Neural progenitor cell (in vitro differentiated cells): ENCODE results near the gene TYMS.

ENCODE experiments used
- EZH2 ChIP-seq: fragments of 200-600 bp; sonication (generic); IDR thresholded peaks from 2 replicates; pipeline ENCODE4 v1.6.1; 2017; ENCODE audit warnings: antibody characterized with exemption, mild to moderate bottlenecking, moderate library complexity
- TF ChIP-seq, protein P1 (sequence below): fragments of 200-600 bp; sonication (generic); IDR thresholded peaks from 2 replicates; pipeline ENCODE4 v1.5.1; 2017; ENCODE audit warnings: antibody characterized with exemption, mild to moderate bottlenecking

DNA sequence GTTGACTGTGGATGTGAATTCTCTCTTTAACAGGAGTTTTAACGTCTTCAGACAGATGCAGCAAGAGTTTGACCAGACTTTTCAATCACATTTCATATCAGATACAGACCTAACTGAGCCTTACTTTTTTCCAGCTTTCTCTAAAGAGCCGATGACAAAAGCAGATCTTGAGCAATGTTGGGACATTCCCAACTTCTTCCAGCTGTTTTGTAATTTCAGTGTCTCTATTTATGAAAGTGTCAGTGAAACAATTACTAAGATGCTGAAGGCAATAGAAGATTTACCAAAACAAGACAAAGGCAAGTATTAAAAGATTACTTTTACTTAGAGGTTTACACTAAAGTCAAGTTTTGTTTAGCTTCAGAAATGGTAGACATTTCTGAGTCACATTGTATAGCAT, 30.2 kb upstream of the TYMS start:
- TF ChIP-seq, protein P1, sequence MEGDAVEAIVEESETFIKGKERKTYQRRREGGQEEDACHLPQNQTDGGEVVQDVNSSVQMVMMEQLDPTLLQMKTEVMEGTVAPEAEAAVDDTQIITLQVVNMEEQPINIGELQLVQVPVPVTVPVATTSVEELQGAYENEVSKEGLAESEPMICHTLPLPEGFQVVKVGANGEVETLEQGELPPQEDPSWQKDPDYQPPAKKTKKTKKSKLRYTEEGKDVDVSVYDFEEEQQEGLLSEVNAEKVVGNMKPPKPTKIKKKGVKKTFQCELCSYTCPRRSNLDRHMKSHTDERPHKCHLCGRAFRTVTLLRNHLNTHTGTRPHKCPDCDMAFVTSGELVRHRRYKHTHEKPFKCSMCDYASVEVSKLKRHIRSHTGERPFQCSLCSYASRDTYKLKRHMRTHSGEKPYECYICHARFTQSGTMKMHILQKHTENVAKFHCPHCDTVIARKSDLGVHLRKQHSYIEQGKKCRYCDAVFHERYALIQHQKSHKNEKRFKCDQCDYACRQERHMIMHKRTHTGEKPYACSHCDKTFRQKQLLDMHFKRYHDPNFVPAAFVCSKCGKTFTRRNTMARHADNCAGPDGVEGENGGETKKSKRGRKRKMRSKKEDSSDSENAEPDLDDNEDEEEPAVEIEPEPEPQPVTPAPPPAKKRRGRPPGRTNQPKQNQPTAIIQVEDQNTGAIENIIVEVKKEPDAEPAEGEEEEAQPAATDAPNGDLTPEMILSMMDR = no peak
- TF ChIP-seq EZH2 = no peak
